ENCODE data around the gene TRAPPC6A. TPM values are rescaled to one million over a fixed set of nuclear protein-coding genes. Genes with fewer than 3 reads are reported as not detected.

Gene TRAPPC6A, protein sequence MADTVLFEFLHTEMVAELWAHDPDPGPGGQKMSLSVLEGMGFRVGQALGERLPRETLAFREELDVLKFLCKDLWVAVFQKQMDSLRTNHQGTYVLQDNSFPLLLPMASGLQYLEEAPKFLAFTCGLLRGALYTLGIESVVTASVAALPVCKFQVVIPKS
- total RNA-seq = 10 to 100 TPM; 10.3 TPM

DNA sequence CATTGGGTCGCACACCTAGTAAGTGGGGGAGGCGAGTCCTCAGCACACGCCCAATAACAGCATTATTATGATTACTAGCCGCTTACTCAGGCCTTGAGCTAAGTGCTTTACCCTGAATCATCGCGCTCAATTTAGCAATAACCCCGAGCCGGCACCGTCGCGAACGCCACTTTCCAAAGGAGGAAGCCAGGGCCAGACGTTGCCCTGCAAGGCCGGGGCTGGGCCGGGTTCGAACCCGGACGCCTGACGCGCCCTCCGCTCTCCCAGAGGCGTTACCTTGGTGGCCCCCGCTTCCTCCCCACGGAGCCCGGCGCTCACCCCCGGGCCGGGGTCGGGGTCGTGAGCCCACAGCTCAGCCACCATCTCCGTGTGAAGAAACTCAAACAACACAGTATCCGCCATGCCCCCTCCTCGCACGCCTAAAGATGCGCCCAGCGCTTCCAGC is at the start of gene TRAPPC6A:
Gene TRAPPC6A, minus strand, starts transcription at position 421 of the 445 bp plus-strand sequence. Its CDS starts 19 bp downstream, at position 402.

DNA sequence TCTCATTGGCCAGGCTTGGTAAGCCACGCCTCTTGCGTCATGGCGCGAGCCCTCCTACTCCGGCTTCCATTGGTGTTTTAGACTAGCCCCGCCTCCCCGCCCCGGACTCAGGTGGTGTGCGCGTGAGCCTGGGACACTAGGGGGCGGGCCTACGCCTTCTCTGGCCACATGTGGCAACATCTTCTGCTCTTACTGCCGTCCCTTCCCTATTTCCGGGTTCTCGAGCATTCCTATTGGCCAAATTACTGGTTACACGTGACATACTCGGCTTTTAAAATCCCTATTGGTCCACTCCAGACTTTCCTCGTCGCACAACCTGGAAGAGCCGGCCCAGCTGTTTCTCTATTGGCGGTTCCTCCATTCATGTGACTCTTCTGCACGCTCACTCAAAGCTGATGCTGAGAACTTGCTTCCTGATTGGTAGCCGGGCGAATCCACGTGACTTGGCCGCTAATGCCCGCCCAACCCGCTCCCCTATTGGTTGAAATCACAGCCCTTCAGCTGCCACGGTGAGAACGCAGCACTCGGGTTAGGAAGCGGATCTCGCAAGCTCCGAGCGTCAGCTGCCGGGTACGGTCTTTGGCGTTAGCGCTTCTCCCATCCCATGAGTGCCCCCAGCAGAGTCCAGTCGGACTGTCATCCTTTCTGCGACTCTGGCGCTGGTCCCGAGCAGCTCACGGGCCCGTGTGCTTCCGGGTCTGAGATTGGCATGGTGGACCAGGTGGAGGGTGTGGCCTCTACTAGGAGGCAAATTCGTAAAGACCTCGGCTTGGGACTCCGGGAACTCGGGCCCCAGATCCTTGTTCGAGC is 430 bp upstream of the TRAPPC6A start, which contains the start of gene BLOC1S3:
Gene BLOC1S3, plus strand, starts transcription at position 523 of the 810 bp plus-strand sequence. CDS start 513 bp downstream, outside the sequence.

DNA sequence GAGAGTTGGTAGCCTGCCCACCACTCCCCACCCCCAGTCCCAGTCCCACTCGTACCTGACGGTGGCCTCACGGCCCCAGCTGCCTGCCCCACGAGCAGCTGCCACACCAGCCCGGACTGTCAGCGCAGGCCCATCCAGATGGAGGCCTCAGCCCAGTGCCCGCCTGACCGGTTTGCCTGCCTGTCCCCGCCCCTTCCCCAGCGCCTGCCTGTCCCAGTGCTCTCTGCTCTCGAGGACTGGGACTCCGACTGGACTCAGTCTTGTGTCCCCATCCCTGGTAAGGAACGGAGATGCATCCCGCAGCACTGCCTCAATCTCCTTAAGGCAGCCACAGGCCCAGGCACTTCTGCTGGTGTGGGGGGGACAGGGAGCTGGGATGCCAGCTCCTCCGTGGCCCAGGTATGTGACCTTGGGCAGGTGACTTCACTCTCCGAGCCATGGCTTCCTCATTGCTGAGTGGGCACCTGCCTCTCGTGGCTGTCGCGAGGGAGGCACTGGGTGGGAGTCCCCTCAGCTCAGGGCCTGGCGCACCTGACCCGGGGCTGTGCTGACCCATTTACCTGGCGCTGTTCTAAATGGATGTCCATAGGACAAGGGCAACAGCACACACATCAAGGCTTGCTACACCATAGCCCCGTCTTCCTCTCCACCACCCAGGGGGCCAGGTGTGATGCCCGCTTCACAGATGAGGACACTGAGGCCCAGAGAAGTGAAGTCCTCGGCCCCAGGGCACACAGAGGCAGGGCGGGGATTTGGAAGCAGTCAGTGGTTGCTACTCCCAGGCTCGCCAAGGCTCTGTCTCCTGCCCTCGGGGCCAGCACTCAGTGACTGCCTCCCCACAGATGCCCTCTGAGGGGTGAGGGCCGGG is 16.9 kb downstream of the TRAPPC6A start, which contains the start of gene NKPD1:
Gene NKPD1, minus strand, starts transcription at position 113 of the 868 bp plus-strand sequence. CDS start 832 bp downstream, outside the sequence.

Other genes starting within 250 kb of the TRAPPC6A start
- gene APOC4, start 236.0 kb downstream of the TRAPPC6A start, total RNA-seq = not detected
- gene APOC2, start 232.2 kb downstream of the TRAPPC6A start, total RNA-seq = 1 to 10 TPM in 1 of 2 donors, under 1 TPM in 1; 1.00 to 4.5 TPM
- 10 to 100 TPM; 64.7 to 85.6 TPM for gene CLPTM1, start 222.9 kb downstream of the TRAPPC6A start, total RNA-seq
- 10 to 100 TPM in 1 of 2 donors, 1 to 10 TPM in 1; 5.0 to 24.4 TPM for gene RELB, start 176.8 kb downstream of the TRAPPC6A start, total RNA-seq
- gene CLASRP, start 139.2 kb downstream of the TRAPPC6A start, total RNA-seq = 10 to 100 TPM; 10.7 to 19.3 TPM
- gene ZNF296, start 101.8 kb downstream of the TRAPPC6A start, total RNA-seq = under 1 TPM in 1 of 2 donors, not detected in 1; 0.33 TPM
- 10 to 100 TPM; 17.9 to 29.6 TPM for gene GEMIN7, start 99.0 kb downstream of the TRAPPC6A start, total RNA-seq
- gene PPP1R37, start 85.1 kb downstream of the TRAPPC6A start, total RNA-seq = 10 to 100 TPM; 65.6 to 66.8 TPM
- under 1 TPM; under 0.01 TPM for gene NKPD1, start 17.3 kb downstream of the TRAPPC6A start, total RNA-seq
- 1 to 10 TPM; 4.8 to 6.7 TPM for gene BLOC1S3, start 547 bp upstream of the TRAPPC6A start, total RNA-seq
- under 1 TPM in 1 of 2 donors, not detected in 1; 0.34 TPM for gene EXOC3L2, start 67.2 kb upstream of the TRAPPC6A start, total RNA-seq
- 10 to 100 TPM in 1 of 2 donors, 1 to 10 TPM in 1; 8.6 to 11.7 TPM for gene MARK4, start 73.0 kb upstream of the TRAPPC6A start, total RNA-seq
- gene CKM, start 144.6 kb upstream of the TRAPPC6A start, total RNA-seq = not detected
- gene KLC3, start 162.5 kb upstream of the TRAPPC6A start, total RNA-seq = not detected
- 10 to 100 TPM; 11.7 to 19.0 TPM for gene ERCC2, start 192.3 kb upstream of the TRAPPC6A start, total RNA-seq
- under 1 TPM; under 0.01 to 1.00 TPM for gene PPP1R13L, start 226.8 kb upstream of the TRAPPC6A start, total RNA-seq
- gene POLR1G, start 228.4 kb upstream of the TRAPPC6A start, total RNA-seq = 10 to 100 TPM in 1 of 2 donors, 1 to 10 TPM in 1; 3.1 to 13.0 TPM
- 10 to 100 TPM; 67.4 to 93.2 TPM for gene ERCC1, start 245.7 kb upstream of the TRAPPC6A start, total RNA-seq